HepG2 (cell line): Measurements from ENCODE around the gene OTOGL. TPM values are rescaled to one million over a fixed set of nuclear protein-coding genes. Genes with fewer than 3 reads are reported as not detected.

Experiments
- ATAC-seq: fragments of 200-7000 bp; cut with Tn5 transposase; 3 replicates; pipeline ENCODE4 v1.9.1; 2020; ENCODE audit warnings: mild to moderate bottlenecking, moderate library complexity
- BruUV-seq: library from RNA; stranded (reverse); fragments of 400-500 nt; replicated peaks from 2 replicates; lab custom pipeline; 2021; lab: Mats Ljungman, UMichigan
- CTCF ChIA-PET: fragments of 300-600 bp; formaldehyde crosslinking; extraction: SDS; loops from one replicate; lab custom pipeline; 2021; ENCODE audit warnings: low total read pairs, inconsistent platforms, low intra/inter-chr PET ratio; lab: Yijun Ruan, JAX
- POLR2A ChIA-PET: fragments of 350-600 bp; sonication (Branson Sonifier 250); formaldehyde crosslinking; loops from one replicate; lab custom pipeline; 2020; ENCODE audit warnings: antibody characterized with exemption, inconsistent platforms; lab: Yijun Ruan, JAX
- DNase-seq: peaks from one replicate; pipeline ENCODE4 v3.0.0-alpha.2; 2015; ENCODE audit warnings: low spot score
- FAIRE-seq: peaks from 3 replicates; lab custom pipeline; 2011; peaks lifted over from hg19 to GRCh38; lab: Jason Lieb, UNC
- H2AFZ ChIP-seq: one replicate; pipeline ENCODE4 v1.6.1; 2011; ENCODE audit warnings: low read length, inconsistent platforms
- H3K27ac ChIP-seq: fragments of 300-600 bp; 3 replicates; pipeline ENCODE4 v1.8.0; 2011; ENCODE audit warnings: mixed run types, mild to moderate bottlenecking, mixed read lengths, low read length, inconsistent platforms; ENCODE audit not compliant: insufficient read depth; ENCODE audit errors: extremely low read length
- H3K27me3 ChIP-seq, 2 experiments: fragments of 200-600 bp in 1 of 2; 2 replicates in 1 of 2; 3 replicates in 1 of 2; pipeline versions ENCODE4 v1.6.0 to v1.8.0; 2011; ENCODE audit warnings: low read length in 2 of 2, mild to moderate bottlenecking in 2 of 2, moderate library complexity in 2 of 2, inconsistent platforms in 1 of 2; ENCODE audit not compliant: insufficient read depth in 2 of 2, control insufficient read depth in 1 of 2
- H3K36me3 ChIP-seq, 2 experiments: fragments of 200-600 bp in 1 of 2; replicated peaks in 1 of 2; 2 replicates in 1 of 2; 3 replicates in 1 of 2; pipeline versions ENCODE4 v1.5.1 to v1.8.0; 2011; ENCODE audit warnings: low read length in 2 of 2, inconsistent platforms in 1 of 2; ENCODE audit not compliant: insufficient read depth in 2 of 2, control insufficient read depth in 1 of 2
- H3K4me1 ChIP-seq: 2 replicates; pipeline ENCODE4 v1.5.1; 2012; ENCODE audit warnings: low read length, inconsistent platforms; ENCODE audit not compliant: insufficient read depth
- H3K4me2 ChIP-seq: 2 replicates; pipeline ENCODE4 v1.6.0; 2011; ENCODE audit warnings: low read depth, low read length, inconsistent platforms
- H3K4me3 ChIP-seq, 3 experiments: fragments of 200-600 bp in 1 of 3; sonication (generic), shearing (Covaris generic) in 1 of 3; replicated peaks in 1 of 3; 2 replicates each; pipeline ENCODE4 v1.5.1; 2011 to 2016; ENCODE audit warnings: low read length in 3 of 3, inconsistent platforms in 2 of 3, low read depth in 2 of 3, mild to moderate bottlenecking in 2 of 3, control low read depth in 1 of 3, mixed read lengths in 1 of 3; ENCODE audit not compliant: insufficient read depth in 1 of 3
- H3K79me2 ChIP-seq: one replicate; pipeline ENCODE4 v1.6.1; 2011; ENCODE audit warnings: low read length, inconsistent platforms; ENCODE audit not compliant: insufficient read depth
- H3K9ac ChIP-seq: 2 replicates; pipeline ENCODE4 v1.6.0; 2011; ENCODE audit warnings: mild to moderate bottlenecking, low read depth, low read length, inconsistent platforms; ENCODE audit not compliant: insufficient read depth
- H3K9me3 ChIP-seq: 2 replicates; pipeline ENCODE4 v1.5.1; 2012; ENCODE audit warnings: mild to moderate bottlenecking, low read length
- H4K20me1 ChIP-seq: 2 replicates; pipeline ENCODE4 v1.6.0; 2011; ENCODE audit warnings: inconsistent platforms, mild to moderate bottlenecking, low read length, moderate library complexity; ENCODE audit not compliant: insufficient read depth
- ATRX ChIP-seq: sonication (generic); formaldehyde crosslinking; IDR thresholded peaks from 2 replicates; pipeline ENCODE4 v1.4.0; 2020; ENCODE audit warnings: missing genetic modification reagents, borderline replicate concordance
- FOXJ3 ChIP-seq: sonication (generic); formaldehyde crosslinking; IDR thresholded peaks from 2 replicates; pipeline ENCODE4 v1.4.0; 2020; ENCODE audit warnings: missing genetic modification reagents, mild to moderate bottlenecking, borderline replicate concordance
- HMG20B ChIP-seq: conservative IDR thresholded peaks from 2 replicates; pipeline ENCODE4 v1.6.1; 2016; ENCODE audit warnings: missing genetic modification reagents, missing compliant biosample characterization
- TOE1 ChIP-seq: sonication (generic); formaldehyde crosslinking; IDR thresholded peaks from 2 replicates; pipeline ENCODE4 v1.4.0; 2020; ENCODE audit warnings: mild to moderate bottlenecking, missing genetic modification reagents
- YEATS2 ChIP-seq: sonication (generic); formaldehyde crosslinking; IDR thresholded peaks from 2 replicates; pipeline ENCODE4 v1.4.0; 2020; ENCODE audit warnings: missing genetic modification reagents, borderline replicate concordance
- YY1 ChIP-seq: IDR thresholded peaks from 2 replicates; pipeline ENCODE4 v1.6.1; 2011; ENCODE audit warnings: low read length, low read depth, moderate library complexity, mild to moderate bottlenecking; ENCODE audit not compliant: insufficient read depth, insufficient replicate concordance
- ZNF44 ChIP-seq: sonication (generic); formaldehyde crosslinking; IDR thresholded peaks from 2 replicates; pipeline ENCODE4 v1.5.1; 2020; ENCODE audit warnings: mild to moderate bottlenecking, missing genetic modification reagents
- ZNF567 ChIP-seq: sonication (generic); formaldehyde crosslinking; IDR thresholded peaks from 2 replicates; pipeline ENCODE4 v1.8.1; 2023; ENCODE audit warnings: mild to moderate bottlenecking, missing genetic modification reagents, borderline replicate concordance
- ZNF629 ChIP-seq: sonication (generic); formaldehyde crosslinking; conservative IDR thresholded peaks from 2 replicates; pipeline ENCODE4 v1.5.0; 2020; ENCODE audit warnings: missing genetic modification reagents
- ZNF782 ChIP-seq: sonication (generic); formaldehyde crosslinking; IDR thresholded peaks from 2 replicates; pipeline ENCODE4 v1.4.0; 2020; ENCODE audit warnings: missing genetic modification reagents, mild to moderate bottlenecking, borderline replicate concordance
- in situ Hi-C: cut with HindIII; loops from 2 replicates; pipeline ENCODE4 v1.10.0; 2017; ENCODE audit warnings: low pct_unique_long_range_greater_than_20kb; ENCODE audit not compliant: extremely low pct_ligation_motif_present
- intact Hi-C: fragments of 100-400 bp; cut with micrococcal nuclease; formaldehyde crosslinking; loops from one replicate; pipeline ENCODE4 v1.10.0; 2022; ENCODE audit not compliant: unreplicated experiment
- polyA plus RNA-seq, 8 experiments: library from polyadenylated mRNA; depleted of rRNA in 3 of 8; stranded (reverse) in 7 of 8; unstranded in 1 of 8; fragments of >200 nt; fragmentation: Illumina TruSeq in 4 of 8; extraction: Trizol in 4 of 8; gene quantifications; 2 replicates each; pipeline versions ENCODE4 v1.2.1 to v1.2.3, GENCODE V29; 2011 to 2016; ENCODE audit warnings: low read depth in 4 of 8, missing spikeins in 1 of 8, mixed read lengths in 1 of 8; ENCODE audit not compliant: insufficient read depth in 1 of 8
- total RNA-seq, 5 experiments: library from RNA; depleted of rRNA; stranded (reverse); fragments of >200 nt; fragmentation: Illumina TruSeq; extraction: Trizol; gene quantifications; 2 replicates each; pipeline ENCODE4 v1.2.3, GENCODE V29; 2016; ENCODE audit warnings: low read depth in 1 of 5
- TF ChIP-seq, protein P1 (sequence below): sonication (generic); formaldehyde crosslinking; IDR thresholded peaks from 2 replicates; pipeline ENCODE4 v1.4.0; 2020; ENCODE audit warnings: mild to moderate bottlenecking, low read depth, missing genetic modification reagents
- TF ChIP-seq, protein P2 (sequence below): sonication (generic); formaldehyde crosslinking; IDR thresholded peaks from 2 replicates; pipeline ENCODE4 v1.5.0; 2020; ENCODE audit warnings: mild to moderate bottlenecking, low read depth, missing genetic modification reagents, borderline replicate concordance
- TF ChIP-seq, protein P3 (sequence below), 2 experiments: sonication (generic) in 1 of 2; formaldehyde crosslinking in 1 of 2; IDR thresholded peaks; 2 replicates each; pipeline versions ENCODE4 v1.4.0 to v1.6.1; 2018 to 2020; ENCODE audit warnings: missing genetic modification reagents in 2 of 2, borderline replicate concordance in 1 of 2, low read depth in 1 of 2, mild to moderate bottlenecking in 1 of 2, missing biosample characterization in 1 of 2
- TF ChIP-seq, protein P4 (sequence below): sonication (generic); formaldehyde crosslinking; IDR thresholded peaks from 2 replicates; pipeline ENCODE4 v1.4.0; 2020; ENCODE audit warnings: missing genetic modification reagents
- TF ChIP-seq, protein P5 (sequence below): sonication (generic); formaldehyde crosslinking; IDR thresholded peaks from 2 replicates; pipeline ENCODE4 v1.8.0; 2022; ENCODE audit warnings: missing genetic modification reagents, mild to moderate bottlenecking, borderline replicate concordance

OTOGL gene
- total and polyA plus RNA-seq, 2 of the 13 experiments (the other 11 are each of a cell fraction or from before 2014, with no cell fraction given), result not detected

DNA sequence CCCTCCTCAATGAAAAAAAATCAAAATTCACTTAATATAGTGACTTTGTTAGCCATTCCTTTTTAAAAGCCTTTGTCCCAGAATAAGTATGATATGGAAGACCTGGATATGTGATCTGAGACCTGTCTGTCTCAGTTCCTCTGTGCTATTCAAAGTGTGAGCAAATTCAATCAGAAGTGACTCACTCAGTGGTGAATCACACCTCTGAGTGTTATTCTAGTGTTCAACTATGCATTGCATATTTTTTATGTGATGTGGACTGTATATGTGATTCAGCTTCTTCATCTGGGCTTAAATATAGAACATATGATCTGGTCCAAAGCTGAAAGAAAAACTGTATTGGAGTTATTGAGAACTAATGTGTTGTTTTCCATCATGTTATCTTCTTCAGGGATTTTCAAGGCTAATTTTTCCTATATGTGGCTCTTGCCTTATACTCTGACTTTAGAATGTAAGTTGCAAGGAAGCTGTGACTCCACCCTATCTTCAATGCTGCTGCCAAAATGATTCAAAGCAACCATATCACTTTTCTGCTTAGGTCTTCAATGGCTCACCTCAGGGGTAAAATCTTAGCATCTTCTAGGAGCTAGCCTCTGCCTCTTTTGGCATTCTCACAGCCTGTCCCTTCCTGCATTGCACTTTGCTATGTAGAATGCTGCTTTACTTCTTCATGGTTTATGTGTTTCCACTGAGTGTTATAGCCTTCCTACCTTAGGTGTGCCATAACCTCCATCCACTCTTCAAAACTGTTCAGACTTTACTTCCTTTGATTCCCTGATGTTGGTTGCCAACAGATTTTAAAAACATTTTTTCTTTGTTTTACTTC is 169.8 kb downstream of the OTOGL start:
- ChIA-PET CTCF (interaction anchor here (0.7 to 1.7 kb wide), 4 partner anchors 74 to 861 kb away, joined by 3 to 7 read pairs (median 4); no protein-coding TSS in a partner anchor), POLR2A (no interaction called here)
- Histone ChIP-seq H3K4me2 (no peak overlapping the region), H3K79me2 (no peaks in the 10 kb centered on the region), H3K9ac (no peak overlapping the region), H4K20me1 (no peaks in the 10 kb centered on the region), H3K36me3 (no peaks in the 10 kb centered on the region), H3K4me1 (no peaks in the 10 kb centered on the region), H3K27me3 (no peaks in the 10 kb centered on the region), H3K4me3 (no peak overlapping the region), H2AFZ (no peak overlapping the region), H3K27ac (no peak overlapping the region), H3K9me3 (no peaks in the 10 kb centered on the region)
- in situ Hi-C loops (loop anchor here (5.0 kb wide), 1 partner anchor 862 kb away; no protein-coding TSS in a partner anchor), intact Hi-C loops (no loop called here)
- ATAC-seq (no peak), FAIRE-seq (no peak), DNase-seq (no peak)
- no TSS peak for BruUV-seq
- TF ChIP-seq HMG20B (CRISPR knock-in tag) (no peak), YEATS2 (CRISPR knock-in tag) (no peak), ZNF44 (CRISPR knock-in tag) (no peak), YY1 (no peak), FOXJ3 (CRISPR knock-in tag) (no peak), ZNF629 (CRISPR knock-in tag) (no peak), ZNF567 (CRISPR knock-in tag) (no peak), ATRX (CRISPR knock-in tag) (no peak), ZNF782 (CRISPR knock-in tag) (no peak), TOE1 (CRISPR knock-in tag) (no peak)
- TF ChIP-seq, protein P1, sequence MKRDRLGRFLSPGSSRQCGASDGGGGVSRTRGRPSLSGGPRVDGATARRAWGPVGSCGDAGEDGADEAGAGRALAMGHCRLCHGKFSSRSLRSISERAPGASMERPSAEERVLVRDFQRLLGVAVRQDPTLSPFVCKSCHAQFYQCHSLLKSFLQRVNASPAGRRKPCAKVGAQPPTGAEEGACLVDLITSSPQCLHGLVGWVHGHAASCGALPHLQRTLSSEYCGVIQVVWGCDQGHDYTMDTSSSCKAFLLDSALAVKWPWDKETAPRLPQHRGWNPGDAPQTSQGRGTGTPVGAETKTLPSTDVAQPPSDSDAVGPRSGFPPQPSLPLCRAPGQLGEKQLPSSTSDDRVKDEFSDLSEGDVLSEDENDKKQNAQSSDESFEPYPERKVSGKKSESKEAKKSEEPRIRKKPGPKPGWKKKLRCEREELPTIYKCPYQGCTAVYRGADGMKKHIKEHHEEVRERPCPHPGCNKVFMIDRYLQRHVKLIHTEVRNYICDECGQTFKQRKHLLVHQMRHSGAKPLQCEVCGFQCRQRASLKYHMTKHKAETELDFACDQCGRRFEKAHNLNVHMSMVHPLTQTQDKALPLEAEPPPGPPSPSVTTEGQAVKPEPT, result no peak
- TF ChIP-seq, protein P2, sequence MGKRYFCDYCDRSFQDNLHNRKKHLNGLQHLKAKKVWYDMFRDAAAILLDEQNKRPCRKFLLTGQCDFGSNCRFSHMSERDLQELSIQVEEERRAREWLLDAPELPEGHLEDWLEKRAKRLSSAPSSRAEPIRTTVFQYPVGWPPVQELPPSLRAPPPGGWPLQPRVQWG, result no peak
- TF ChIP-seq, protein P3, sequence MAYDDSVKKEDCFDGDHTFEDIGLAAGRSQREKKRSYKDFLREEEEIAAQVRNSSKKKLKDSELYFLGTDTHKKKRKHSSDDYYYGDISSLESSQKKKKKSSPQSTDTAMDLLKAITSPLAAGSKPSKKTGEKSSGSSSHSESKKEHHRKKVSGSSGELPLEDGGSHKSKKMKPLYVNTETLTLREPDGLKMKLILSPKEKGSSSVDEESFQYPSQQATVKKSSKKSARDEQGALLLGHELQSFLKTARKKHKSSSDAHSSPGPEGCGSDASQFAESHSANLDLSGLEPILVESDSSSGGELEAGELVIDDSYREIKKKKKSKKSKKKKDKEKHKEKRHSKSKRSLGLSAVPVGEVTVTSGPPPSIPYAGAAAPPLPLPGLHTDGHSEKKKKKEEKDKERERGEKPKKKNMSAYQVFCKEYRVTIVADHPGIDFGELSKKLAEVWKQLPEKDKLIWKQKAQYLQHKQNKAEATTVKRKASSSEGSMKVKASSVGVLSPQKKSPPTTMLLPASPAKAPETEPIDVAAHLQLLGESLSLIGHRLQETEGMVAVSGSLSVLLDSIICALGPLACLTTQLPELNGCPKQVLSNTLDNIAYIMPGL (CRISPR knock-in tag; IDR thresholded peaks at IDR 0.05; ENCODE audit: borderline replicate concordance in 1 of 2, low read depth in 1 of 2), result no peak
- TF ChIP-seq, protein P4, sequence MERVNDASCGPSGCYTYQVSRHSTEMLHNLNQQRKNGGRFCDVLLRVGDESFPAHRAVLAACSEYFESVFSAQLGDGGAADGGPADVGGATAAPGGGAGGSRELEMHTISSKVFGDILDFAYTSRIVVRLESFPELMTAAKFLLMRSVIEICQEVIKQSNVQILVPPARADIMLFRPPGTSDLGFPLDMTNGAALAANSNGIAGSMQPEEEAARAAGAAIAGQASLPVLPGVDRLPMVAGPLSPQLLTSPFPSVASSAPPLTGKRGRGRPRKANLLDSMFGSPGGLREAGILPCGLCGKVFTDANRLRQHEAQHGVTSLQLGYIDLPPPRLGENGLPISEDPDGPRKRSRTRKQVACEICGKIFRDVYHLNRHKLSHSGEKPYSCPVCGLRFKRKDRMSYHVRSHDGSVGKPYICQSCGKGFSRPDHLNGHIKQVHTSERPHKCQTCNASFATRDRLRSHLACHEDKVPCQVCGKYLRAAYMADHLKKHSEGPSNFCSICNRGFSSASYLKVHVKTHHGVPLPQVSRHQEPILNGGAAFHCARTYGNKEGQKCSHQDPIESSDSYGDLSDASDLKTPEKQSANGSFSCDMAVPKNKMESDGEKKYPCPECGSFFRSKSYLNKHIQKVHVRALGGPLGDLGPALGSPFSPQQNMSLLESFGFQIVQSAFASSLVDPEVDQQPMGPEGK (CRISPR knock-in tag), result no peak
- TF ChIP-seq, protein P5, sequence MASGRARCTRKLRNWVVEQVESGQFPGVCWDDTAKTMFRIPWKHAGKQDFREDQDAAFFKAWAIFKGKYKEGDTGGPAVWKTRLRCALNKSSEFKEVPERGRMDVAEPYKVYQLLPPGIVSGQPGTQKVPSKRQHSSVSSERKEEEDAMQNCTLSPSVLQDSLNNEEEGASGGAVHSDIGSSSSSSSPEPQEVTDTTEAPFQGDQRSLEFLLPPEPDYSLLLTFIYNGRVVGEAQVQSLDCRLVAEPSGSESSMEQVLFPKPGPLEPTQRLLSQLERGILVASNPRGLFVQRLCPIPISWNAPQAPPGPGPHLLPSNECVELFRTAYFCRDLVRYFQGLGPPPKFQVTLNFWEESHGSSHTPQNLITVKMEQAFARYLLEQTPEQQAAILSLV (CRISPR knock-in tag), result no peak
